Prostate gland (tissue), 2 donors: ENCODE results near the gene C2. TPM values are rescaled to one million over a fixed set of nuclear protein-coding genes. Genes with fewer than 3 reads are reported as not detected.

ENCODE experiments used
- DNase-seq: peaks from one replicate; pipeline ENCODE4 v3.0.0-alpha.2; 2019; ENCODE audit warnings: low spot score
- H3K27ac ChIP-seq, 2 donors: fragments of 200-600 bp; sonication (generic); 2 replicates each; pipeline ENCODE4 v1.5.1; 2017 to 2019
- H3K27me3 ChIP-seq: fragments of 200-600 bp; sonication (generic); replicated peaks from 2 replicates; pipeline ENCODE4 v1.5.1; 2019; ENCODE audit not compliant: insufficient read depth
- H3K36me3 ChIP-seq, 2 donors: fragments of 200-600 bp; sonication (generic); 1 replicate in 1 of 2; 2 replicates in 1 of 2; pipeline versions ENCODE4 v1.5.1 to v1.8.1; 2017 to 2019
- H3K4me1 ChIP-seq: fragments of 200-600 bp; sonication (generic); replicated peaks from 2 replicates; pipeline ENCODE4 v1.5.1; 2019
- H3K4me3 ChIP-seq, 2 donors: fragments of 200-600 bp; sonication (generic); 2 replicates each; pipeline ENCODE4 v1.5.1; 2017 to 2019
- H3K9me3 ChIP-seq: fragments of 200-600 bp; sonication (generic); 2 replicates; pipeline ENCODE4 v1.5.1; 2017
- CTCF ChIP-seq, 4 experiments: fragments of 200-600 bp in 2 of 4; fragments of 450-650 bp in 2 of 4; sonication (generic) in 2 of 4; IDR thresholded peaks; 1 replicate in 3 of 4; 2 replicates in 1 of 4; pipeline ENCODE4 v1.5.1; 2016 to 2019; ENCODE audit warnings: antibody characterized with exemption in 4 of 4, mild to moderate bottlenecking in 2 of 4, moderate library complexity in 2 of 4
- POLR2A ChIP-seq: fragments of 450-650 bp; IDR thresholded peaks from one replicate; pipeline ENCODE4 v1.6.1; 2016; ENCODE audit warnings: antibody characterized with exemption, mild to moderate bottlenecking
- POLR2AphosphoS5 ChIP-seq: sonication (generic); formaldehyde crosslinking; IDR thresholded peaks from one replicate; pipeline ENCODE4 v1.6.1; 2017; ENCODE audit warnings: antibody characterized with exemption
- WGBS: methylation state at CpG from one replicate; pipeline ENCODE4 v1.1.5; 2018; 5-methylcytosine and 5-hydroxymethylcytosine counted together
- intact Hi-C: fragments of 100-400 bp; cut with DNase I; formaldehyde crosslinking; loops from one replicate; pipeline ENCODE4 v1.14.2; 2022
- total RNA-seq, 2 donors: library from RNA; depleted of rRNA; stranded (reverse); fragments of >200 nt; gene quantifications; one replicate each; pipeline ENCODE4 v1.1.0, GENCODE V29; 2016

C2 gene
- total RNA-seq, 2 donors from 2014 or later: 7.9 to 16.0 TPM

GRCh38 chr6:31887173-31888007, 40.1 kb upstream of the C2 start:
- intact Hi-C loops: no loop called here
- TF ChIP-seq CTCF (IDR thresholded peaks at IDR 0.05): no peak
- no peak for TF ChIP-seq POLR2AphosphoS5
- TF ChIP-seq POLR2A: no peak

GRCh38 chr6:31888276-31889258, 39.0 kb upstream of the C2 start:
- Histone ChIP-seq H3K4me1 (no peaks in the 10 kb centered on the region), H3K9me3 (no peaks in the 10 kb centered on the region), H3K27me3 (no peaks in the 10 kb centered on the region), H3K27ac (no peak overlapping the region), H3K4me3 (no peak overlapping the region), H3K36me3 (peaks cover 8 to 23% of the 10 kb centered on the region in 2 donors)
- intact Hi-C loops: no loop called here
- WGBS: 75% methylated on average over 42 of the region's 43 CpGs
- TF ChIP-seq POLR2AphosphoS5: peak; percentile 18
- no peak for TF ChIP-seq POLR2A
- TF ChIP-seq CTCF (IDR thresholded peaks at IDR 0.05): peak; percentile 58 to 69 (median 62)
- no peak for DNase-seq

More at GRCh38 chr6:31887173-31888007, 40.1 kb upstream of the C2 start:
- H3K4me1 ChIP-seq: no peaks in the 10 kb centered on the region
- H3K27ac ChIP-seq: no peak overlapping the region
- peaks cover 17 to 34% of the 10 kb centered on the region in 2 donors for H3K36me3 ChIP-seq
- no peaks in the 10 kb centered on the region for H3K9me3 ChIP-seq
- no peak overlapping the region for H3K4me3 ChIP-seq
- 85% methylated on average over 18 of the region's 19 CpGs for WGBS
- no peak for DNase-seq
- H3K27me3 ChIP-seq: no peaks in the 10 kb centered on the region

GRCh38 chr6:31889331-31889972, 38.1 kb upstream of the C2 start:
- H3K4me3 ChIP-seq: no peak overlapping the region
- no peaks in the 10 kb centered on the region for H3K9me3 ChIP-seq
- peaks cover 2 to 21% of the 10 kb centered on the region in 2 donors for H3K36me3 ChIP-seq
- TF ChIP-seq POLR2A: no peak
- no peak for TF ChIP-seq CTCF (IDR thresholded peaks at IDR 0.05)
- TF ChIP-seq POLR2AphosphoS5: no peak
- 94% methylated on average over 3 of the region's 3 CpGs for WGBS
- H3K27me3 ChIP-seq: no peaks in the 10 kb centered on the region
- H3K4me1 ChIP-seq: no peaks in the 10 kb centered on the region
- intact Hi-C loops: no loop called here
- DNase-seq: no peak
- H3K27ac ChIP-seq: no peak overlapping the region

- Histone ChIP-seq H3K27ac (no peak overlapping the region), H3K4me3 (no peak overlapping the region), H3K36me3 (peaks cover 0 to 6% of the 10 kb centered on the region in 2 donors), H3K27me3 (no peaks in the 10 kb centered on the region), H3K4me1 (no peaks in the 10 kb centered on the region), H3K9me3 (no peaks in the 10 kb centered on the region)
- TF ChIP-seq CTCF (IDR thresholded peaks at IDR 0.05) (no peak), POLR2AphosphoS5 (no peak), POLR2A (no peak)
- WGBS: 85% methylated on average over 6 of the region's 6 CpGs
- intact Hi-C loops: no loop called here
- DNase-seq: no peak
Measured at GRCh38 chr6:31892821-31893220, 34.7 kb upstream of the C2 start.
